Ascending aorta (tissue), 2 donors: ENCODE measurements around the gene CTDP1. TPM values are rescaled to one million over a fixed set of nuclear protein-coding genes. Genes with fewer than 3 reads are reported as not detected.

Experiments
- DNase-seq, 2 donors: peaks; one replicate each; pipeline ENCODE4 v3.0.0-alpha.2; 2019; ENCODE audit warnings: low spot score in 2 of 2
- H3K27ac ChIP-seq, 2 donors: fragments of 200-600 bp; sonication (generic); one replicate each; pipeline ENCODE4 v1.5.1; 2016 to 2017; ENCODE audit warnings: mild to moderate bottlenecking in 1 of 2
- H3K27me3 ChIP-seq: fragments of 200-600 bp; sonication (generic); one replicate; pipeline ENCODE4 v1.5.1; 2017
- H3K36me3 ChIP-seq, 2 donors: fragments of 200-600 bp; sonication (generic); one replicate each; pipeline ENCODE4 v1.5.1; 2016
- H3K4me1 ChIP-seq, 2 donors: fragments of 200-600 bp; sonication (generic); one replicate each; pipeline ENCODE4 v1.5.1; 2016 to 2017; ENCODE audit warnings: mild to moderate bottlenecking in 1 of 2
- H3K4me3 ChIP-seq, 2 donors: fragments of 200-600 bp; sonication (generic); one replicate each; pipeline ENCODE4 v1.5.1; 2016 to 2017; ENCODE audit warnings: mild to moderate bottlenecking in 1 of 2
- H3K9me3 ChIP-seq, 2 donors: fragments of 200-600 bp; sonication (generic); one replicate each; pipeline ENCODE4 v1.5.1; 2016
- intact Hi-C: fragments of 100-400 bp; cut with DNase I; formaldehyde crosslinking; loops from one replicate; pipeline ENCODE4 v1.15.1; 2023
- total RNA-seq: library from RNA; depleted of rRNA; stranded (reverse); fragments of >200 nt; gene quantifications from one replicate; pipeline ENCODE4 v1.1.0, GENCODE V29; 2016
- TF ChIP-seq, protein P1 (sequence below), 3 experiments: fragments of 200-600 bp in 2 of 3; fragments of 450-650 bp in 1 of 3; sonication (generic) in 2 of 3; IDR thresholded peaks; one replicate each; pipeline ENCODE4 v1.5.1; 2016 to 2019; ENCODE audit warnings: antibody characterized with exemption in 3 of 3, mild to moderate bottlenecking in 1 of 3, moderate library complexity in 1 of 3

Gene CTDP1
- total RNA-seq, 1 donor from 2014 or later, result 31.7 TPM

DNA sequence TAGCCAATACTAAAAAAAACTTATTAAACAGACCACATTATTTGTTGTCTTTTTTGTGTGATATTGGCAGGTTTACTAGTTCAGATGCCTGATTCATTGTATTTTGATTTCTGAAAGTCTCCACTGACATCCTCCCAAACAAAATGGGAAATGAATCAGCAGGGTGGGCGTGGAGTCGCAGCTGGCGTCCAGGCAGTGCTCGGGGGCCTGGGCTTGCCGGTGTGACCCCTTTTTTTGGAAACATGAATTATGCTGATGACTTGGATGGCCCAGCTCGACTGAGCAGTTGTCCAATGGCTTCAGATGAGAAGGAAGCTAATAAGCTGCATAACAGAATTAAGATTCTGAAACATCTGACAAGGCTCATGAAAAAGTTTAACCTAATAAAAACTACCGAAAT lies 116.4 kb downstream of the CTDP1 start:
- Histone ChIP-seq H3K9me3 (no peaks in the 10 kb centered on the region), H3K36me3 (no peaks in the 10 kb centered on the region), H3K27me3 (peaks cover 21% of the 10 kb centered on the region), H3K4me1 (peaks cover 0 to 3% of the 10 kb centered on the region in 2 donors), H3K4me3 (no peak overlapping the region), H3K27ac (no peak overlapping the region)
- no peak for DNase-seq
- TF ChIP-seq, protein P1, sequence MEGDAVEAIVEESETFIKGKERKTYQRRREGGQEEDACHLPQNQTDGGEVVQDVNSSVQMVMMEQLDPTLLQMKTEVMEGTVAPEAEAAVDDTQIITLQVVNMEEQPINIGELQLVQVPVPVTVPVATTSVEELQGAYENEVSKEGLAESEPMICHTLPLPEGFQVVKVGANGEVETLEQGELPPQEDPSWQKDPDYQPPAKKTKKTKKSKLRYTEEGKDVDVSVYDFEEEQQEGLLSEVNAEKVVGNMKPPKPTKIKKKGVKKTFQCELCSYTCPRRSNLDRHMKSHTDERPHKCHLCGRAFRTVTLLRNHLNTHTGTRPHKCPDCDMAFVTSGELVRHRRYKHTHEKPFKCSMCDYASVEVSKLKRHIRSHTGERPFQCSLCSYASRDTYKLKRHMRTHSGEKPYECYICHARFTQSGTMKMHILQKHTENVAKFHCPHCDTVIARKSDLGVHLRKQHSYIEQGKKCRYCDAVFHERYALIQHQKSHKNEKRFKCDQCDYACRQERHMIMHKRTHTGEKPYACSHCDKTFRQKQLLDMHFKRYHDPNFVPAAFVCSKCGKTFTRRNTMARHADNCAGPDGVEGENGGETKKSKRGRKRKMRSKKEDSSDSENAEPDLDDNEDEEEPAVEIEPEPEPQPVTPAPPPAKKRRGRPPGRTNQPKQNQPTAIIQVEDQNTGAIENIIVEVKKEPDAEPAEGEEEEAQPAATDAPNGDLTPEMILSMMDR (IDR thresholded peaks at IDR 0.05), result no peak
- intact Hi-C loops, result no loop called here

DNA sequence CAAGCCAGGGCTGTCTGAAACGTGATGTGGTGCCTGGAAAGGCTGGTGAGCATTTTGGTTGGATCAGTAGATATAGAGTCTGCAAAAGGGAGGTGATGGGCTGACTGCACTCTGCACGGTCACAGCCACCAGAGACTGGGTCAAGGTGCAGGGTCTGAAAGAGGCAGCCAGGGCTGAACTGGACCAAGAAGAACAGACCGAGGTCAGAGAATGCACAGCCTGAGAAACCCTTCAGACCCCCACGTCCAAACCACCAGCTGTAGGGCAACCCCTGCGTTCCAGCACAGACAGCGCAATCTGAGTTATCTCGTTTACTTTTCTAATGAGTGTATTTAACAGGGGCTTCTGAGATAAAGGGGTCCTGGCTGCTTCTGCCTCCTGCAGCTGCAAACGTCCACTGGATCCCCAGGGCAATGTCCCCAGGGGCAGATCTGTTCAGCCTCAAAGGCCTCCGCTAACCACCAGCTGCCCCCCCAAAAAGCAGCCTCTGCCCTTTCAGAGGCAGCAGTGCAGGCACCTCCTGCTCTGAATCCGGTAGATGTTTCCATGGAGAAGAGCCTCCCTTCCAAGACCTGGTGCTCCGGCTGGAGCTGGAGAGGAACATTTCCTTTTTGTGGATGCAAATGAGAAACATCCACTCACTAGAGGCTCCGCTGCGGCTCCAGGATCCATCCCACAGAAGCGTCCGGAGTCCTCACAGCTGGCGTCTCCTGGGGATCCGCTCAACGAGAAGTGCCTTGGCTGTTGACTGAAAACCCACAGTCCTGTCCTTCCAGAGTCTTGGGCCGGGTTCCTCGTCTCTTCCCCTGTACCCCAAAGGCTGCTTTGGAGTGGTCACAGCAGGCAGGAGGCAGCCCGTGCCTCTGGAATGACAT lies 117.2 kb downstream of the CTDP1 start:
- no peak for DNase-seq
- Histone ChIP-seq H3K9me3 (no peaks in the 10 kb centered on the region), H3K4me1 (peaks cover 0 to 3% of the 10 kb centered on the region in 2 donors), H3K4me3 (no peak overlapping the region), H3K36me3 (no peaks in the 10 kb centered on the region), H3K27me3 (peaks cover 21% of the 10 kb centered on the region), H3K27ac (no peak overlapping the region)
- intact Hi-C loops, result no loop called here
- TF ChIP-seq, protein P1 (IDR thresholded peaks at IDR 0.05), result no peak

DNA sequence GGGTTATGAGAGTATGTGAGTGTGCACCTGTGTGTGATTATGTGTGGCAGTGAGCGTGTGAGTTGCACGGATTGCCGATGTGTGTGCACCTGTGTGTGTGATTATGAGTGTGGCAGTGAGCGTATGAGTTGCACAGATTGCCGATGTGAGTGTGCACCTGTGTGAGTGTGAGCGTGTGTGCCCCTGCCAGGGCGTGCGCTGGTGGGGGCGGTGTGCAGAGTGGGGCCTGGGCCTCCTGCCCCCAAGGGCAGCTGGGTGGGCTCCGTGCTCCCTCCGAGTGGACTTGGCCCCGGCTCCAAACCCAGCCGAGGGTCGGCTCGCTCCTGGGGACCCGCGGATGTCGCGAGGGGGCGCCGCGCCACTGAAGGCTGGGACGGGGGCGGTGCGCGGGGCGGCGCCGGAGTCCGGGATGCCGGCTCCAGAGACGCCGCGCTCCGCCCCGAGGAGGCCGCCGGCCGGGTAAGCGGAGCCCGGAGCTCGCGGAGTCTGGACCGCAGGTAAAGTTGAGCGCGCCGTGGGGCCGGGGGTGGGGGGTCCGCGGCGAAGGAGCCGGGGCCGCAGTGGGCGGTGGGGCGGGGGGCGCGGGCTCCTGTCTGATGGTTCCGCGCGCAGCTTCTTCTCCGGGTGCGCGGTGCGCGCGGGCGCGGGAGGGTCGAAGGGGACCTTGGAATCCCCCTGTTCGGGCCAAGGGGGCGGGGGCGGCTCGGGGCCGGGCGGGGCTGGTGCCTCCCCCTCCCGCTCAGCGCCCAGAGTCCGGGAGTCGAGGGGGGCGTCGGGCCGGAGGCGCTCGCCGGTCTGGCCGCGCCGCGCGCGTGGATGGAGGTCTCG lies 118.1 kb downstream of the CTDP1 start, which contains the start of gene KCNG2:
KCNG2 (plus strand) TSS at position 421 of the 828 bp plus-strand sequence. CDS start 65,730 bp downstream, outside the sequence.
- Histone ChIP-seq H3K27me3 (peaks cover 21% of the 10 kb centered on the region), H3K27ac (no peak within 1 kb of the TSS), H3K9me3 (no peaks in the 10 kb centered on the region), H3K4me1 (peaks cover 0 to 3% of the 10 kb centered on the region in 2 donors), H3K4me3 (peak within 1 kb of the TSS; percentile 33 to 50), H3K36me3 (no peaks in the 10 kb centered on the region)
- DNase-seq, result no peak
- TF ChIP-seq, protein P1 (IDR thresholded peaks at IDR 0.05), result no peak
- intact Hi-C loops, result no loop called here

DNA sequence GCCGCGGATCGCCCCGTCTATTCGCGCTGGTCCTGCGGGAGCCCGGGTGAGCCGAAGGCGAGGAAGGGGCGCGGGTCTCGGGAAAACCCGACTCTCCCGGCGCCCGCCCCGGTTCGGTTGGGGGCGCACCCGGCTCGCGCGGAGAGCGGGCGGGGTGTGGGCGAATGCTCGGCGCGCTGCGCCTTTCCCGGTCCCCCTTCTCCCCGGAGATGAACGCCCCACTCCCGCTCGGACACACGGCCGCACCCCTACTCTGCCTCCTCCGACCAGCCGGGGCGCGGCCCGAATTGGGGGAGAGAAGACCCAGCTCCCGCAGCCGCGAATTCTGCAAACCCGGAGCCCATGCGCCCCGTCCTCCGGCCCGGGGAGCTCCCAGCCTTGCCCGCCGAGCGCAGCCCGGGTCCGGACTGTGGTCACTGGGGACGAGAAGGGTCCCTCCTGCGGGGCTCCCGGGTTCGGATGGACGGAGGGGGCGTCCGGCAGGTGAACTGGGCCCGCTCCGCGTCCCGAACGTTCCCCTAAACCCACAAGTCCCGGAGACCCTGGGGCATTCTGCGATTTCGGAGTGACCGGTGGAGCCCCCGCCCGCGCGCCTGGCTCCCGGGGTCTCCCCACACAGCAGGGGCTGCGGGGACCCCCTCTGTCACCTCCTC lies 118.9 kb downstream of the CTDP1 start:
- Histone ChIP-seq H3K4me1 (peaks cover 0 to 3% of the 10 kb centered on the region in 2 donors), H3K4me3 (peak overlapping the region; percentile 33 to 50), H3K36me3 (no peaks in the 10 kb centered on the region), H3K27me3 (peaks cover 21% of the 10 kb centered on the region), H3K27ac (no peak overlapping the region), H3K9me3 (no peaks in the 10 kb centered on the region)
- DNase-seq, result no peak
- TF ChIP-seq, protein P1 (IDR thresholded peaks at IDR 0.05), result no peak
- intact Hi-C loops, result no loop called here

DNA sequence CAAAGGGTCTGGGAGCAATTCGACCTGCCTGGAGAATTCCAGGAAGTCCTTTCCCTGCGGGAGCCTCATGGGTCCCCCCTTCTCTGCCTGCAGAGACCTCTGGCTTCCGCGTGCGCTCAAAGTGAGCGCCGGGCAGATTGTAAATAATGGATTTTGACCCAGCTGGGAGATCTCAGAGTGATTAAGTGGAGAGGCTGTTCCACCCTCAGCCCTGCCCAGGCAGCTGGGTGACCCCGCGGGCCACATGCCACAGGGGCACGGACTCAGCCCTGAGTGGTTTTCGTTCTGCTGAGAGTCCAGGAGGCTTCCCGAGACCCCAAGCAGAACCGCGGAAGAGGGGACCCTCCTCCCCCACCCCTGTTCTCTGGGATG lies 119.4 kb downstream of the CTDP1 start:
- intact Hi-C loops, result no loop called here
- DNase-seq, result no peak
- Histone ChIP-seq H3K27ac (no peak overlapping the region), H3K9me3 (no peaks in the 10 kb centered on the region), H3K4me3 (peak overlapping the region in 1 of 2 donors; percentile 50), H3K27me3 (peaks cover 21% of the 10 kb centered on the region), H3K36me3 (no peaks in the 10 kb centered on the region), H3K4me1 (peaks cover 0 to 3% of the 10 kb centered on the region in 2 donors)
- TF ChIP-seq, protein P1 (IDR thresholded peaks at IDR 0.05), result no peak
